Kidney tubule cell (primary cell): ENCODE data around the gene CA5A.
A peak's percentile ranks its signal among the peaks of the same experiment; 100 is the strongest.
"Not testable (repeated sequence)": the region's sequence is repeated elsewhere in the genome, so short reads cannot be mapped to it uniquely, and the experiment has no call there.

Experiments used
- DNase-seq: peaks from one replicate; pipeline ENCODE4 v3.0.0-alpha.2; 2018; ENCODE audit warnings: low spot score

Gene CA5A

DNA sequence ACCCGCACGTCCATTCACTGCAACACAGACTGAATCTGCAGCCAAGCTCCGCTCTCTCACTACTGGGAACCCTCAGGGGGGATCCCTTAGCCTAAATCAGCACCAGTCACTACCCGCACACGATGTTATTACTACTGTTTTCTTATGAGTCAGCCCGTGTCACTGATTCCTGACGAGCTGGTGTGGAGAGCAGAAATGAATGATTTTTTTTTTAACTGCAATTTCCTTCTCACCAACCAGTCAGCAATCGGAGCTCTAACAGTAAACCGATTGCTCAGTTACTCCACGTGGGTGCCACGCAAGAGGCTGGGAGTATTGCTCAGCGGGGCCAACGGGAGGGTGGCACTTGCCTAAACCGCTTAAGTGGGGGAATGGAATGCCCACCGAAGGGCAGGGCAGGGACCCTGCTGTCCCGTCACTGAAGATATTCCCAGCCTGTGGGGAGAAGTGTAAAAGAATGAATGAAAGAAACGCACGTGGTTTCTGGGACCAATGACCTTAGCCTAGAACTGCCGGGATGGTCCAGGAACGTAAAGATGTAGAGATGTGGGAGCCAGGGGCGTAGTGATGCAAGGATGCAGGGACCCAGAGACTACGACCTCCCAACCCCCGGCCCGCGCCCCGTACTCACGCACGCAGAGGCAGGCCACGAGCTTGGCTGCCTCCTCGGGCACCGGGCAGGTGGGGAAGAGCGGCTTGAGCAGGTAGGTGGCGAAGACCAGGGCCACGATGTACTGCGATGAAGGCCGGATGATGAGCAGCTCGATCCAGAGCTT lies 67.9 kb downstream of the CA5A start:
- peak; percentile 95 for DNase-seq

DNA sequence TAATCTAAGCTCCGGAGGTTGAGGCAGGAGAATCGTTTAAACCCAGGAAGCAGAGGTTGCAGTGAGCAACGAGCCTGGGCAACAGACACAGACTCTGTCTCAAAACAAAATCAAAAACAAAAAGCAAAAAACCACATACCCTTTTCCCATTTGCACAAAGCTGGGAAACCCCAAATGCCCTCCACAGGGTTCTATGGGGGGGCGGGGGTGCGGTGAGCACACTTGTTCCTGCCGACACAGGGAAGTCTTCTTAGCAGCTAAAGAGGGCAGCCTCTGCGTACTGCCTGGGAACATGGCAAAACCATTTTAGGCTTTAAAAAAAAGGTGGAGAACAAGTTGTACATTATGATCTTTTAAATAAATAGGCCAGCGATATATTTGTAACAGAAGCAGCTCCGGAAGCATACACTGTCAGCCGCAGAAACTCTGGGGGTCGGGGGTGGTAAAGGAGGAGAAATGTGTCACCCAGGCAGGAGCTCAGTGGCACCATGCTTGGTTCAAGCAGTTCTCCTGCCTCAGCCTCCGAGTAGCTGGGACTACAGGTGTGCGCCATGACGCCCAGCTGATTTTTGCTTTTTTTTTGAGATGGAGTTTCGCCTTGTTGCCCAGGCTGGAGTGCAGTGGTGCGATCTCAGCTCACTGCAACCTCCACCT lies 70.3 kb downstream of the CA5A start:
- not testable (repeated sequence) for DNase-seq

DNA sequence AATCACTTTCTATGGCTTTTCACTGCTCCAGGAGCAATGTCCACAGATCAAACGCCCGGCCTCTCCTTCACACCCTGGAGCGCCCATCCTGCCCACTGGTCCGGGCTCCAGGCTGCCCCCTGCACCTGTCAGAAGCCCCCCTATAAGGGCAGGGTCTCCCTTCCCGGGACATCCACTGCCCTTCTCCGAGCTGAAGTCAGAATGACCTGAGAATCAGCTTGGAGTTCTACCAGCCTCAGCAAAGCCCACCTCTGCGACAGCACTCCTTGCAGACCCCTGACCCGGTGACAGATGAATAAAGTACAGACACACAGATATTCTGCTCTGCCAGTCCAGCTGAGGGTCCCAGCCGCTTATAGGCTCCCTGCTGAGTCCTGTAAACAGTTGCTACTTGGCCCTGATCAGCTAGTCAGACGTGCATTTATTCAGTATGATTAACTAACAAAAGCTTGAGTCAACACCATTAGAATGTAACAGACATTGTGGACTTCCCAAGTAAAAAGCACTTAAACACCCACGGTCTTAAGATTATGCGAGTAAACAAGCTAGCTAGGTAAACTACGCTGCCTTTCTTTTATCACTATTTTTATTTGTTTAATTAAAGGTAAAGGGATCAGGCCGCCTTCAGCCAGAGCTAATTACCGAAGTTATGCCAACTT lies 71.9 kb downstream of the CA5A start:
- DNase-seq: peak; percentile 62

DNA sequence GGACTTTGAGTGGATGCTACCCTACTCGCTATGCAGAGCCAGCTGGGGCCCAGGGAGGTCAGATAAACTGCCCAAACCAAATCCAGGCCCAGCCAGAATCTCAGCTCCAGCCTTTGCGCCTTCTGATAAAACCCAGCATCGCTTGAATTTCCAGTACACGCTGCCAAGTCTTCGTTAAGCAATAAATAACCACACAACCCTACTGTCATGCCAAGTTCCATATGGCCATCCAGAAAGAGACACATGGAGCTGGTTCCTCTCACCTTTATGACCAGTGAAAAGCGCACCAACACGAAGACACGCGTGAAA lies 73.0 kb downstream of the CA5A start:
- not testable (repeated sequence) for DNase-seq

DNA sequence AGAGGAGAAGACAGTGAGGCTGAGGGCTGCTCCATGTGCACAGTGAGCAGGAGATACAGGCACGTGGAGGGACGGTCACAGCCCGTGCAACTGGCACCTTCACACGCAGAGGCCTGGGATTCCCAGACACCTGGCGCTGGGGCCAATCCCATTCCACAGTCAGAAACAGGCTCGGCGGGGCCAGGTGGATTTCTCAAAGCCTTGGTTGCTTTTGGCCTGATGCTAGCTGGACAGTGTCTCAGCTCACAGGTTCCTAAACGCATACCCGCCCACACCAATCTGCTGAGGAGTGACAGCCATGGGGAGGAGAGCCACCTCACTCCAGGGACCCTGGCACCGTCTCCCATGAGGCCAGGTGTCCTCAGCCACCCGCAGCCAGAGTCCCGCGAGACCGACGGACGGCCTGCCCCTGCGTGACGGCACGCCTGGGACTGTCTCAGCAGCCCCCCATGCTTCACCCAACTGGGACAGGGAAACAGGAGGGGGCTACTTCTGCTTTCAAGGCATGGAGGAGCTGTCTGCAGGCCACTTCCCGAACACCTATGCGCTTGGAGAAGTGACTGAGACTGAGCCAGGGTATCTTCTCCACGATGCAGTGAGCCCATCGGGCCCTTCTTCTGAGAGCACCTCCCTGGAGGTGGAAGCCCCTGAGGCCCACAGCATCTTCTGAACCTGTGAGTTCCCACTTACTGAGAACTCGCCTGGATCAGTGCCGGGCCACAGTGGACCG lies 73.6 kb downstream of the CA5A start:
- not testable (repeated sequence) for DNase-seq

DNA sequence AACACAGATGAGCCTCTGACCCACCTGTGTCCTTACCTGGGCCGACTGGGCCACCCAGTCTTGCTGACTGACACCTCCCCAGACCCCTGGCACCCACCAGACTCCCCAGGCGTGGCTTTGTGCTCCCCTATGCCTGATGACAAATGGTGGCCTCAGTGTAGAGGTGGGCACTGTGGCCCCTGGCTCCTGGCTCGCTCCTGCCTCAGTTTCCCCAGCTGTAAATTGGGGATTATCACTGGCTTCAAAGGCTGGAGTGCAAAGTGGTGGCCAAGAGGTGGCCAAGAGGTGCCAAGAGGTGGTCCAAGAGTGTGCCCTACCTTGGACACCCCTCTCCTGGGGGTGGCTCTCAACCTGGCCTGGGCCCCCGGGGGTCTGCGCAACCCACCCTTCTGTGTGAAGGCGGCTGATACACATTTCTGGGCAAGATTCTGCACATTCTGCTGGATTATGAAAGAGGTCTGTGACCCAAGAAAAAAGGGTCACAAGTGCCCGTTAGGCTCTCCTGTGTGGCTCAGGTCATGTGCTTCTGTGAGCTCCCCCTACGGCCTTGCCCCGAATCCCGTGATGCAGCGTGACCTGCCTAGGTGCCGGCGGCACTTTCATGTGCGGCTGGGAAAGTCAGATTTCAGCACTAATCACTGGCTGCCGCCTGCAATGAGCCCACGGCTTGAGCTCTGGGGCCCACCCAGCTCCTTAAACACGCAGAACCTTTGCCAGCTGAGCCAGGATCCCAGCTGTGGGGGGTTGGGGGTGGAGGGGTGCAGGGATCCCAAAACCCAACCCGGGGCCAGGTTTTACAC lies 74.8 kb downstream of the CA5A start:
- DNase-seq: not testable (repeated sequence)

DNA sequence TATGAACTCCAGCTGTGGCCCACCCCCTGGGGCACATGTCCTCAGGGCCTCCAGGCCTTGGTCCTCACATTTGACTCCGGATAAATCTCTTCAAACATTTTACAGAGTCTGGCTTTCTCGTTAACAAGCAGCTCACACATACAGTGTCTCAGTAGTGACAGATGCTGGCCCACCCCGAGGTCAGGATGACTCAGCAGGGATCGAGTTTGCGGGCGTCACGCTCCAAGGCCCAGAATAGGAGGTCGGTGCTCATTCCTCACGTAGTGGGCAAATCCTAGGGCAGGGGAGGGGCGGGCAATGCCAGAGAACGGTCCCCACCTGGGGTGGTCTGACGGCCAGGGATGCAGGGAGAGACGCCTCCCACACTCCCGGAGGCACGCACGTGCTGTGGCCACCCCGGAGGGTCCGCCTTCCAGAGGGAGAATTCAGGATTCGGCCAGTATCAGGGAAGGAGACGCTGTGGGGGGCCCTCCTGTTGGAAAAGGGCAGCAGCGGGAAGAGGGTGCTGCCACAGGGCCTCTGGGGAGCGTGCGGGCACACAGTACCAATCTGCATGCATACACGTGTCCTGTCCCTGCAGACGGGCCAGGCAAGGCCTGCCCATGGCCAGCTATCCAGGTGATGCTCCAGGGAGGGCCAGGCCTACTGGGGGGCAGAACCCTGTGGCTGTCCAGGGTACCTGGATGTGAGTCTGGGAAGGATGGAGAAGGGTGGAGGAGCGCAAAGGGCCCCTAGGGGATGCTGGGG lies 75.6 kb downstream of the CA5A start:
- peak; percentile 87 for DNase-seq

DNA sequence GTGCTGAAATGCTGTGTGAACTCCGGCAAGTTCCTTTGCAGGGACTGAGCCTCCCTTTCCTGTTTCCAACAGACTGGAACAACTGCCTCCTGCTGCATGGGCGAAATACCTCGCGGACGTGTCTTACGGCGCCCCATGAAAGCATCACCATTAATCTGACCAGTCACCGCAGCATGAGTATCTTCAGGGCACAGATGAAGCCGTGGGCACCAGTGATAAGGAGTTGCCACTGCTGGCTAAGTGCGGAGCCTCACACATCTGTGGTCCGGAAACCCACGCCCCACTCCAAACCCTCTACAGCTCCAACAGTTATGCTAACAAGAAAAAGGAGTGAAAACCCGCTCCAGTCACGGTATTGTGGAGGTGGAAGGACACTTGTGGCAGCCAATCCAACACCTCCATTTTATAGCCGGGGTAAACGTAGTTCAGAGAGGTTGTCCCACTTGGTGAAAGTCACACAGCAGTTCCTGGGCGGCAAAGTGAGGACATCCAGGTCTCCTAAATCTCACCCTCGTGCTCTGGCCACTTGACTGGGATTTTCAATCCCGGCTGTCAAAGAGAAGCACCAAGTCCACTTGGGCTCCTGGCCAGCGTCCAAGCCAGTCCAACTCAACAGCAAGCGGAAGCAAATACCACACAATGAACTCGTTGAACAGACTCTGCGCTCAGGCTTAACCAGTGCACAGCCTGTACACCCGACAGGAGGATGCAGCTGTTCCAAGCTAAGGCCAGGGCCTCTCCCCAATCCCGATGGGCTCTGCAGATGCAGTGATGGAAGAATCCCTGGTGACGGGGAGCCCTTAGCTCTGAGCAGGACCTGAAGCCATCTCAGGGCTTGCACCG lies 78.0 kb downstream of the CA5A start:
- not testable (repeated sequence) for DNase-seq

DNA sequence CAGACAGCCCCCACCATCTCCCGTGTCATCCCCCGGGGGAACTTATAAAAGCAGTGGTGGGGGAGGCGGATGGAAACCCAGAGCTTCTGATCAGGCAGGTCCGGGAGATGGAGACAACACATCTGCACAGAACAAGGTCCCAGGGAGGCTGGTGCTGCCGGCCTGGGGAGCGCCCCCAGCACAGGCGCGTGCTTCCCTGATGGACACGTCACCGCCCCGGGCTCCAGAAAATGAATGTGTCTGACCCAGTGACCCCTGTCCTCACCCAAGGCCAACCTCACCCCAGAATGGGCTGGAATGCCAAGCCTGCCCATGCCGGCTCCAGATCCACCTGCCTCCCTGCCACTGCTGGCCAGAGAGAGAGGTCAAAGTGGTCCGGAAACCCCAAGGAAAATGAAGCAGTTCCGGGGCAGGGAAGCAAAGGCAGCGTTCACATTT lies 79.5 kb downstream of the CA5A start:
- DNase-seq: peak; percentile 63

DNA sequence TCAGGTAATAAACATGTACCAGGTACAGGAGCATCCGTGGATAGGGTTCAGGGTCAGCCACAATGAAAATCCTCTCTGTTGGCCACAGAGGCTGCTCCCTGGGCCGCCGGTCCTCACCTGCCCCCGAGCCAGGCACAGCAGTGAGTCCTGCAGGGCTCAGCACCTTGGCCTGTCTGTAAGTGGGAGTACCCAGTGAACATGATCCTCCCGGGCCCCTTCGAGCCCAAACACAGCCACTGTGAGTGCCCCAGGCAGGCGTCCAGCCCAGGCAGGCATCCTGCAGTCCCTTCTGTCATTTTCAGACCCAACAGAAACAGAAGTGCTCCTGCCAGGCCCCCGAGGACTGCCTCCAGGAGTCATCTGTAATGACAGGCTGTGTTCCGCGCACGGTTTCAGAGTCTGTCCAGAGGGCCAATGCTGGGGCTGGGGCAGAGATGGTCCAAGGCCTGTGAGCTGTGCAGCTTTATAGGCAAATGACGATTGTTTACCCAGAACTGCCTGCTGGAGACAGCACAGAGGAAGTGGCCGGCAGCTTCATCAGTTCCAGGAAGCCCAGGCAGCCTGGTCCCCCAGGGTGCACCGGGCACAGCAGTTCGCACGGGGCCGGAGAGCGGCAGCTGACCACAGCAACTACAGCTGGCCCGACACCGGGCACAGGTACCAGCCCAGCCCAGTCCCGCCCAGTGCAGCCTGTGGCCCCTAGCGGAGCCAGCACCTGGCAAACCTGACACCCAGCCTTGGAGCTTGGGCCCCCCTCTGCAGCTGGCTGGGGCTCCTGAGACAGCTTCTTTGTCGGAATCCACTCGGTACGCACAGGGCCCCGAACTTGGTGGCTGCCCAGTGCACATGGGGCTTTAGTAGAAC lies 80.2 kb downstream of the CA5A start:
- DNase-seq: peak; percentile 60

DNA sequence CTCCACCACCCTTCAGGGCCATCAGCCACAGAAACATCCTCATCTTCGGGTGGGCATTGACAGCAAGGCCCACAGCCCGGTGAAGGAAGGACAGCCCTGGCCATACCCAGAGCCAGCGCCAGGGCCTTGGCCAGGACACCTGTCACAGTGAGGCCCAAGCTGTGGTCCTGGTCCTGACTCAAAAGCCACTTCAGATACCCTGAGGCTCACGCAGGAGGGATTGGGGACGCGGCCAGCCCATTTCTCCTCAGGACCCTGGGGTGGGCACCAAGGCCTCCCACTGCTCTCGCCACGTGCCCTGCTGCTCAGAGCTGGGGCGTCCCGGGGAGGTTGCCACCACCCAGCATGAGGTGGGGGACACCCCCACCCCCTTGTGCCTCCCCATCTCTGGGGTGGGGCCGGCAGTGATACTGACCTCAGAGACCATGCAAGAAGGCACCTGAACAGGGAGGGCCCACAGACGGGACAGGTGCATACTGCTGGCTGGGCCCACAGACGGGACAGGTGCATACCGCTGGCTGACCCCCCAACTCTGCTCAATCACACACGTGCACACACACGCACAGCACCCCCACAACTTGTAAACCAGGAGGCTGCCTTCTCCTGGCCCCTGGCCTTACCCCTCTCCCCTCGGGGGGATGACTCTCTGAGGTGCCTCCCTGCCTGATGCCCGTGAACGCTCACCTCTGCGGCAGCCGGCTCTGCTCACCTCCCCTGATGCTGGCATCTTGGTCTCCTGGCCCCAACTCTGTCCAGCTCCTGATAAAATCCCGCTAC lies 81.2 kb downstream of the CA5A start:
- no peak for DNase-seq

DNA sequence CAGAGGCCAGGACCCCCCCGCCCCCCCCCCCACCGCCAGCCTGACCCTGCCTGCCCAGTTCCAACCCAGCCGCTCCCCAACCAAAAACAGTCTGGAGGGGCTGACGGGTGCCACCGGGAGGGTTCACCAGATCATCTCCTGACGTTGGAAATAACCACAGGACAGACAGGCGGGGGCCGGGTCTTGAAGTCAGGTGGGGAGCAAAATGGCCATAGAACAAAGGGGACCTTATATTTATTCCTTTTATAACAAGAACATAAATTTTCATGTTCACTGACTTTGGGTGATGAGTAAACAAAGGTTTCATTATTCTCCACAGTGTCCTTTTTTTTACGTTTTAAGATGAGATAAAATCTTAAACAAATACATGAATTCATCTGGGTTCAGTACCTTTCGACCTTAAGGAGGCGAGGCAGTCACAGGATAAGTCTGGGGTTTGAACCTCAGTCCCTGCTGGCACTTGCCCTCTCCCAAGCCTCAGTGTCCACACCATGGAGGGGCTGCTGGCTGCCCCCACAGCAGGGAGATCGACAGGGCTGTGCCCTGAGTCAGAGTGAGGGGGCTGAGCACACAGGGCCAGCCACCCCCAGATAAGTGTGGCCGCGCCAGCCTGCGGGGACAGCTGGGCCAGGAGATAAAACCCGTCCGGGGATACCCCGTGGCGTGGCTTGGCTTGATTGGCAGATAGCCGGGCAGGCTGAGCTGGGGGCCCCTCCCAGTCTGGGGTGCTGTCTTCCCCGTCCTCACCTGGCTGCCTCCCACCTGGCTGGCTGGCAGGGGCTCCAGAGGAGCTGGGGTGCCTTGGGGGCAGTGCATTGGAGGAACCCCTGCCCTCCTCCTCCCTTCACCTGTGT lies 82.0 kb downstream of the CA5A start:
- DNase-seq: peak; percentile 39

DNA sequence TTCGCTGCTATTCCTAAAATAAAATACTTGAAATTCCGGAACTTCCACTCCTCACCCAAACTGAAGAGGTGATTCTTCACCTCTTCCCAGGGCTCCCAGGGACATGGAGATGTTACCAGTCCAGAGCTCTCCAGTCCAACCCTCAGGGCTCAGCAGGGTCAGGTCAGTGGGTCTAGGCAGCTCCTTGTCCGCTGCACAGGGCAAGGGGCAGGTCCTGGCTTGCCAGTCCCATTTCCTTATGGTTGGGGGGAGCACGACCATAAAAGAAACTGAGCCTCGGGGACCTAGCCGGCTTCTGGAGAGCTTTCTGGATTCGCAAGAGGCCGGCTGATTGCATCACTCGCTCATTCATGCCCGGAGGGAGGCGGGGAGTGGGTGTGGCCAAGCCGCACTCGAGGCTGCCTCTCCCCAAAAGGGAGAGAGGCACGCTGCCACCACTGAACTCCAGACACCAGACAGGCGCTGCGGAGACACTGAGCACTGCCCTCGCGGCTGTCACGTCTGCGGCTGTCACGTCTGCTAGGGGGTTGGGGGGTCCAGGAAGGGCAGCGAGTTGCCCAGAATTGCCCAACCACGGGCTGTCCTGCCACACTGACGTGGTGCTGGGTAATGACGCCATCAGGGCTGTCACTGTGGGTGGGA lies 82.8 kb downstream of the CA5A start:
- DNase-seq: peak; percentile 87

DNA sequence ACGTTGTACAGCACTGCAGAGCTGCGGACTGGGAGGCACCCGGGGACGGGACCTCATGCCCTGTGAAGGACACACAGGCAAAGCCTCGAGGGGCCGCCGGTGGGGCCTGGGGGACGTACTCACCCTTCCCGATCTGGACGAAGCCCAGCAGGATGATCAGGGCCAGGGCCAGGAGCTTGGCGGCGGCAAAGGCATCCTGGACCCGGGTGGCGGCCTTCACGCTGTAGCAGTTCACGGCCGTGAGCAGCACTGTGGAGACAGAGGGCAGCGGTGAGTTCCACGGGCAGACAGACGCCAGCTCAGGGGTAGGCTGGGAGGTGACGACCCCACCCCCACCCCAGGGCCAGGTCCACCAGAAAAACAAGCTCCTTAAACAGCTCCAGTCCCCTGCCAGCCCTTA lies 84.7 kb downstream of the CA5A start:
- DNase-seq: peak; percentile 29

DNA sequence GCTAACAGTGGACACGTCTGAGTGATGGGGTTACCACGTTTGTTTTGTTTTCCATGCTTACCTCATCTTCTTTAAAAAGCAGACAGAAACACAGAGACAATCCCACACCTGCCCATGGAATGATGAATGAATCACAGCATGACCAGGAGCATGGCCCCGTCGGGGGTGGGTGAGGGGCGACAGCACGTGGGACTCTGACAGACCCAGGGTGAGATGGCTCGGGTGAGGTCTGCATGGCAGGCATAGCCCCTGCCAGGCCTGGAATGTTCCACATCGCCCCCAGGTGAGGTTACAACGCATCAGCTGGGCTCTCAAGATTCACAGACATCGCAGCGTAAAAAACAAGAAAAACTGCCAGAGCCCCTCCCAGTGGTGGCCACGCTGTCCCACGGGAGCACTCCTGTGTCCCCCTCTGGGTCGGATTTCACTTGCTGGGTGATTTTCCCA lies 85.2 kb downstream of the CA5A start:
- peak; percentile 87 for DNase-seq
